Trophoblast cell (in vitro differentiated cells and primary cell): ENCODE measurements around the gene NRCAM.
A peak's percentile ranks its signal among the peaks of the same experiment; 100 is the strongest.

Experiments
- DNase-seq, 2 donors: peaks; one replicate each; pipeline ENCODE4 v3.0.0-alpha.2; 2016
- H2AFZ ChIP-seq: 2 replicates; pipeline ENCODE4 v1.6.1; 2013; ENCODE audit warnings: low read length, moderate library complexity, mild to moderate bottlenecking; ENCODE audit not compliant: insufficient read depth, poor library complexity
- H2AK5ac ChIP-seq: 2 replicates; pipeline ENCODE4 v1.6.1; 2013; ENCODE audit warnings: mild to moderate bottlenecking, low read length
- H2BK120ac ChIP-seq: 2 replicates; pipeline ENCODE4 v1.6.1; 2013; ENCODE audit warnings: low read length, mild to moderate bottlenecking, moderate library complexity; ENCODE audit not compliant: insufficient read depth, poor library complexity
- H2BK12ac ChIP-seq: 2 replicates; pipeline ENCODE4 v1.6.1; 2013; ENCODE audit warnings: mild to moderate bottlenecking, low read length, moderate library complexity
- H2BK5ac ChIP-seq: 2 replicates; pipeline ENCODE4 v1.6.1; 2013; ENCODE audit warnings: low read length, low read depth, moderate library complexity, mild to moderate bottlenecking; ENCODE audit not compliant: poor library complexity
- H3K14ac ChIP-seq: 2 replicates; pipeline ENCODE4 v1.6.1; 2013; ENCODE audit warnings: mild to moderate bottlenecking, low read length
- H3K18ac ChIP-seq: 2 replicates; pipeline ENCODE4 v1.6.1; 2013; ENCODE audit warnings: mild to moderate bottlenecking, low read length
- H3K23ac ChIP-seq: 2 replicates; pipeline ENCODE4 v1.6.1; 2013; ENCODE audit warnings: low read length
- H3K27ac ChIP-seq: 2 replicates; pipeline ENCODE4 v1.5.1; 2013; ENCODE audit warnings: low read depth, mild to moderate bottlenecking, inconsistent platforms, low read length, moderate library complexity
- H3K27me3 ChIP-seq: 2 replicates; pipeline ENCODE4 v1.6.1; 2013; ENCODE audit warnings: inconsistent platforms, mild to moderate bottlenecking, low read length, moderate library complexity; ENCODE audit not compliant: insufficient read depth
- H3K36me3 ChIP-seq, 2 experiments: 1 replicate in 1 of 2; 2 replicates in 1 of 2; pipeline ENCODE4 v1.6.1; 2013; ENCODE audit warnings: low read length in 2 of 2, mild to moderate bottlenecking in 2 of 2, moderate library complexity in 1 of 2; ENCODE audit not compliant: insufficient read depth in 2 of 2, control insufficient read depth in 1 of 2
- H3K4ac ChIP-seq: 2 replicates; pipeline ENCODE4 v1.6.1; 2013; ENCODE audit warnings: low read depth, mild to moderate bottlenecking, low read length, moderate library complexity
- H3K4me1 ChIP-seq, 2 experiments: 1 replicate in 1 of 2; 2 replicates in 1 of 2; pipeline ENCODE4 v1.6.1; 2013; ENCODE audit warnings: low read length in 2 of 2, mild to moderate bottlenecking in 2 of 2, moderate library complexity in 1 of 2; ENCODE audit not compliant: insufficient read depth in 2 of 2, control insufficient read depth in 1 of 2
- H3K4me2 ChIP-seq: 2 replicates; pipeline ENCODE4 v1.6.1; 2013; ENCODE audit warnings: inconsistent platforms, mild to moderate bottlenecking, low read length, moderate library complexity
- H3K4me3 ChIP-seq: 2 replicates; pipeline ENCODE4 v1.5.1; 2013; ENCODE audit warnings: mild to moderate bottlenecking, low read depth, low read length, inconsistent platforms
- H3K79me1 ChIP-seq: one replicate; pipeline ENCODE4 v1.6.1; 2013; ENCODE audit warnings: low read length
- H3K79me2 ChIP-seq: 2 replicates; pipeline ENCODE4 v1.6.1; 2013; ENCODE audit warnings: low read length, mild to moderate bottlenecking; ENCODE audit not compliant: control insufficient read depth, insufficient read depth, poor library complexity
- H3K9ac ChIP-seq: 2 replicates; pipeline ENCODE4 v1.6.1; 2013; ENCODE audit warnings: mild to moderate bottlenecking, low read length
- H3K9me3 ChIP-seq: 2 replicates; pipeline ENCODE4 v1.6.1; 2013; ENCODE audit warnings: low read depth, mild to moderate bottlenecking, control low read depth, inconsistent platforms, low read length; ENCODE audit not compliant: insufficient read depth
- H4K12ac ChIP-seq: 2 replicates; pipeline ENCODE4 v1.6.1; 2013; ENCODE audit warnings: low read depth, mild to moderate bottlenecking, low read length, moderate library complexity
- H4K8ac ChIP-seq: 2 replicates; pipeline ENCODE4 v1.6.1; 2013; ENCODE audit warnings: low read depth, mild to moderate bottlenecking, low read length, moderate library complexity
- H4K91ac ChIP-seq: one replicate; pipeline ENCODE4 v1.6.1; 2013; ENCODE audit warnings: low read depth, mild to moderate bottlenecking, low read length, moderate library complexity
- WGBS: extraction: QIAGEN DNeasy Blood & Tissue Kit; methylation state at CpG from one replicate; pipeline ENCODE4 v1.1.7; 2013; ENCODE audit warnings: missing lambda C conversion rate; ENCODE audit not compliant: insufficient read length, insufficient coverage; ENCODE audit errors: extremely low coverage; 5-methylcytosine and 5-hydroxymethylcytosine counted together

NRCAM gene

DNA sequence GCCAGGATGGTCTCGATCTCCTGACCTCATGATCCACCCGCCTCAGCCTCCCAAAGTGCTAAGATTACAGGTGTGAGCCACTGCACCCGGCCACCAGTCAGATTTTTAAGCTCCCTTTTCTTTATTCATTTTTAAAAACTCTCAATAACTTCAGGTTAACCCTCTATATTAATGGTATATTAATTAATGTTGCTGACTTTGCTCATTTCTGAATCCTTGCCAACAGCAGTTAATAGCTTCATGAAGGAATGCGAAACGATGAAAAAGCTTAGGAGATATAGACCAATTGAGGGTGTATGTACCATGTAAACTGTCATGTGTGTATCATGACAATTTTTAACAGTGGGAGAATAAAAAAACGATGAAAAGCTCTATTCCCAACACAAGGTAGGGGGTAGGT is 42.2 kb upstream of the NRCAM start:
- no peak overlapping the region for H2BK12ac ChIP-seq
- H3K14ac ChIP-seq, result no peak overlapping the region
- no CpG with 5 or more reads among the region's 6 CpGs for WGBS
- H3K79me2 ChIP-seq, result no peaks in the 10 kb centered on the region
- H3K27ac ChIP-seq, result no peak overlapping the region
- no peak overlapping the region for H3K4me3 ChIP-seq
- H4K12ac ChIP-seq, result no peak overlapping the region
- H4K91ac ChIP-seq, result no peak overlapping the region
- no peak overlapping the region for H2BK5ac ChIP-seq
- H2BK120ac ChIP-seq, result no peak overlapping the region
- no peaks in the 10 kb centered on the region for H3K4me1 ChIP-seq
- H3K9ac ChIP-seq, result no peak overlapping the region
- H3K79me1 ChIP-seq, result no peaks in the 10 kb centered on the region
- H4K8ac ChIP-seq, result no peak overlapping the region
- no peaks in the 10 kb centered on the region for H3K27me3 ChIP-seq
- H3K36me3 ChIP-seq, result peaks cover 4 to 6% of the 10 kb centered on the region in 2 experiments
- no peak overlapping the region for H3K18ac ChIP-seq
- no peak for DNase-seq
- H3K4ac ChIP-seq, result no peak overlapping the region
- no peak overlapping the region for H2AK5ac ChIP-seq
- H2AFZ ChIP-seq, result no peak overlapping the region
- no peaks in the 10 kb centered on the region for H3K9me3 ChIP-seq
- no peak overlapping the region for H3K4me2 ChIP-seq
- no peak overlapping the region for H3K23ac ChIP-seq

DNA sequence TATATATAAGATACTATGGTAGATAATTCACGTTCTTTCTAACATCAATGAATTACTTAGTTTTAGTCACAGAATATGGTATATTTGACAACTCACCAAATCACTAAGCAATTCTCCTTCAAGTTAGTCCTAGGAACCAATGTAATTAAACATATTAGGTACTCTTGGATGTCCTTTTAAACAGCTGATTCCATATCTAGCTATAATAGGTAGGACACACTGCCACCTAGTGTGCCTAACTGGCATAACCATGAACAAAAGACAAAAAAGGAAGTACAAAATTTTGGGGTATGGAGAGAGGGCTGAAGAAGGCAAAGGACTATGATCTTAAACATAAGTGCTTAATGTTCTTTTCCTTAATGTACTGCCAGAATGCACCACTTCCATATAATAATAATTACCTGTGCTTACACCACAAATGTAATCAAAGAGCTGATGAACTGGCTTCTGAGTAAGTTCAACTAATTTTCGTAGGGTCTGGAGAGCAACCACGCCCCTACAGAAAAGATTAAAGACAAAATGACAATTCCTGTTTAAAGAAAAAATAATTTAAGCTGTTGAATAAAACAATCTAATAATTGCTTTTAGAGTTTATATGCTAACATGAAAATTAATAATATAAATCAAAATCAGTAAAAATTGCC is 41.0 kb upstream of the NRCAM start:
- Histone ChIP-seq H3K79me2 (no peaks in the 10 kb centered on the region), H3K4me2 (no peak overlapping the region), H2BK5ac (no peak overlapping the region), H3K9ac (no peak overlapping the region), H3K23ac (no peak overlapping the region), H3K27ac (no peak overlapping the region), H3K36me3 (peaks cover 4 to 6% of the 10 kb centered on the region in 2 experiments), H4K12ac (no peak overlapping the region), H2AK5ac (no peak overlapping the region), H3K4me1 (no peaks in the 10 kb centered on the region), H2BK12ac (no peak overlapping the region), H3K27me3 (no peaks in the 10 kb centered on the region), H3K79me1 (no peaks in the 10 kb centered on the region), H3K4ac (no peak overlapping the region), H4K91ac (no peak overlapping the region), H3K9me3 (no peaks in the 10 kb centered on the region), H4K8ac (no peak overlapping the region), H2AFZ (no peak overlapping the region), H2BK120ac (no peak overlapping the region), H3K14ac (no peak overlapping the region), H3K4me3 (no peak overlapping the region), H3K18ac (no peak overlapping the region)
- peak; percentile 31 to 83 for DNase-seq
- no CpG with 5 or more reads among the region's 3 CpGs for WGBS

DNA sequence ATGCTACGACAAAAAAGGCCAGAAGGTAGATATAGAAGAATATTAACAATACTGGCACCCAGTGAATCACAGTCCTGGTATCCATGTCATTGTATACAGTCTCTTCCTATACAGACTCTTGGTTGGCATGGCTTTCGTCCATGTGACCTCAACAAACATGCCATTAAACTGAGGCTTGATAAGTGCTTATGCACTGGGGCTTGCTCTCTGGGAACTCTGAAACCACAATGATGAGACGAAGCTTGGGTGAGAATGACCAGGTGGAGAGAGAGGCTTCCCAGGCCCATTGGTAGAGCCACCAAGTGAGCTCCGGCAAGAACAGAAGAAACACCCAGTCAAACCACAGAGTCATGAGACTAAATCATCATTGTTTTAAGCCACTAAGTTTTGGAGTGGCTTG is 36.5 kb upstream of the NRCAM start:
- WGBS, result no CpG with 5 or more reads among the region's 4 CpGs

GRCh38 chr7:108488768-108489538 is 32.7 kb upstream of the NRCAM start:
- Histone ChIP-seq H2BK12ac (no peak overlapping the region), H3K4me2 (no peak overlapping the region), H3K4me3 (no peak overlapping the region), H3K18ac (no peak overlapping the region), H3K4me1 (no peaks in the 10 kb centered on the region), H4K8ac (no peak overlapping the region), H3K4ac (no peak overlapping the region), H4K12ac (no peak overlapping the region), H3K79me1 (no peaks in the 10 kb centered on the region), H2BK5ac (no peak overlapping the region), H2BK120ac (no peak overlapping the region), H3K23ac (no peak overlapping the region), H3K79me2 (no peaks in the 10 kb centered on the region), H3K36me3 (no peaks in the 10 kb centered on the region), H3K14ac (no peak overlapping the region), H3K27ac (no peak overlapping the region), H4K91ac (no peak overlapping the region), H2AK5ac (no peak overlapping the region), H3K9ac (no peak overlapping the region), H2AFZ (no peak overlapping the region), H3K27me3 (no peaks in the 10 kb centered on the region), H3K9me3 (no peaks in the 10 kb centered on the region)
- WGBS, result no CpG with 5 or more reads among the region's 4 CpGs
- peak; percentile 34 to 64 for DNase-seq

More for the DNA sequence above, 36.5 kb upstream of the NRCAM start:
- Histone ChIP-seq H3K18ac (no peak overlapping the region), H3K4ac (no peak overlapping the region), H3K36me3 (no peaks in the 10 kb centered on the region), H2BK5ac (no peak overlapping the region), H3K4me1 (no peaks in the 10 kb centered on the region), H3K27ac (no peak overlapping the region), H3K27me3 (no peaks in the 10 kb centered on the region), H2AK5ac (no peak overlapping the region), H3K79me2 (no peaks in the 10 kb centered on the region), H4K91ac (no peak overlapping the region), H3K9ac (no peak overlapping the region), H3K23ac (no peak overlapping the region), H3K4me2 (no peak overlapping the region), H2BK12ac (no peak overlapping the region), H3K9me3 (no peaks in the 10 kb centered on the region), H4K12ac (no peak overlapping the region), H3K14ac (no peak overlapping the region), H2AFZ (no peak overlapping the region), H2BK120ac (no peak overlapping the region), H3K4me3 (no peak overlapping the region), H3K79me1 (no peaks in the 10 kb centered on the region), H4K8ac (no peak overlapping the region)
- no peak for DNase-seq
